Right atrium auricular region (tissue), 2 donors: ENCODE measurements around the gene KHDC1L. TPM values are rescaled to one million over a fixed set of nuclear protein-coding genes. Genes with fewer than 3 reads are reported as not detected.
"Not testable (repeated sequence)": the region's sequence is repeated elsewhere in the genome, so short reads cannot be mapped to it uniquely, and the experiment has no call there.

Experiments used
- DNase-seq: peaks from one replicate; pipeline ENCODE4 v3.0.0-alpha.2; 2019; ENCODE audit warnings: low spot score
- H3K27ac ChIP-seq, 2 donors: fragments of 200-600 bp; sonication (generic); 1 replicate in 1 of 2; 2 replicates in 1 of 2; pipeline ENCODE4 v1.5.1; 2016 to 2019
- H3K27me3 ChIP-seq, 2 donors: fragments of 200-600 bp; sonication (generic); one replicate each; pipeline versions ENCODE4 v1.5.1 to v1.6.0; 2017 to 2019
- H3K36me3 ChIP-seq: fragments of 200-600 bp; sonication (generic); one replicate; pipeline ENCODE4 v1.5.1; 2016
- H3K4me1 ChIP-seq, 2 donors: fragments of 200-600 bp; sonication (generic); one replicate each; pipeline versions ENCODE4 v1.5.1 to v1.6.0; 2017 to 2019
- H3K4me3 ChIP-seq, 2 donors: fragments of 200-600 bp; sonication (generic); 1 replicate in 1 of 2; 2 replicates in 1 of 2; pipeline ENCODE4 v1.5.1; 2017 to 2019; ENCODE audit warnings: mild to moderate bottlenecking in 1 of 2, moderate library complexity in 1 of 2
- H3K9me3 ChIP-seq, 2 donors: fragments of 200-600 bp; sonication (generic); one replicate each; pipeline ENCODE4 v1.5.1; 2019
- CTCF ChIP-seq, 2 donors: fragments of 200-600 bp; sonication (generic); IDR thresholded peaks; one replicate each; pipeline ENCODE4 v1.5.1; 2019; ENCODE audit warnings: antibody characterized with exemption in 2 of 2
- total RNA-seq, 2 donors: library from RNA; depleted of rRNA; stranded (reverse); fragments of >200 nt; gene quantifications; one replicate each; pipeline ENCODE4 v1.1.0, GENCODE V29; 2016

Gene KHDC1L, protein sequence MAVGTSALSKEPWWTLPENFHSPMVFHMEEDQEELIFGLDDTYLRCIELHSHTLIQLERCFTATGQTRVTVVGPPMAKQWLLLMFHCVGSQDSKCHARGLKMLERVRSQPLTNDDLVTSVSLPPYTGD
- not detected for total RNA-seq

- H3K9me3 ChIP-seq = no peaks in the 10 kb centered on the region
- no peaks in the 10 kb centered on the region for H3K36me3 ChIP-seq
- peak; percentile 42 for DNase-seq
- H3K27ac ChIP-seq = no peak within 1 kb of the TSS
- H3K27me3 ChIP-seq = no peaks in the 10 kb centered on the region
- H3K4me3 ChIP-seq = no peak within 1 kb of the TSS
- no peak for TF ChIP-seq CTCF (IDR thresholded peaks at IDR 0.05)
- H3K4me1 ChIP-seq = no peaks in the 10 kb centered on the region
Measured at GRCh38 chr6:73225396-73225795, at the start of gene KHDC1L. Gene KHDC1L (minus strand): TSS chr6:73225496. CDS start chr6:73225408, 88 bp downstream.

- not testable (repeated sequence) for H3K36me3 ChIP-seq, H3K4me3 ChIP-seq, H3K27ac ChIP-seq, H3K9me3 ChIP-seq, DNase-seq, H3K27me3 ChIP-seq, H3K4me1 ChIP-seq
Measured at GRCh38 chr6:73269296-73269695, 44.0 kb upstream of the KHDC1L start.

- H3K27me3 ChIP-seq, DNase-seq, H3K27ac ChIP-seq, H3K4me1 ChIP-seq, H3K4me3 ChIP-seq, H3K36me3 ChIP-seq, H3K9me3 ChIP-seq: not testable (repeated sequence)
Measured at GRCh38 chr6:73268896-73269295, 43.6 kb upstream of the KHDC1L start.

DNA sequence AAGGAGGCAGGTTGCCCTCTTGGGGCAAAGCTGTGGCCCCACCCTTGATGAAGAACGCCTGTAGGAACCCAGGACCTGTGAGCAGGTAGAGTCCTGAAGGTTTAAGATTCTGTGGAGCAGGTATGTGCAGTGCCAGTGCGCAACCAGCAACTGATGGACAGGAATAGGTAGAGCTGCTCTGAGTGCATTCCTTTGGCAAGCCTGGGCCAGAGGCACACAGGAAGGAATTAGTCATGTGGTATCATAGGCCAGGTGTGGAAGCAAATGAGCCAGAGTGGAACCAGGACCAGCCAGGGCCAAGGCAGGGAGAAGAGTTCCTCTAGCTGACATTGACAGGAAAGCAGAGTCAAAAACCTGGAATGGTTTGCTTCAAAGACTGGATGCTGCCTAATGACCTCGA lies 39.1 kb upstream of the KHDC1L start:
- Histone ChIP-seq H3K4me3 (no peak overlapping the region), H3K27ac (no peak overlapping the region), H3K9me3 (no peaks in the 10 kb centered on the region), H3K27me3 (no peaks in the 10 kb centered on the region), H3K36me3 (no peaks in the 10 kb centered on the region), H3K4me1 (peaks cover 0 to 7% of the 10 kb centered on the region in 2 donors)
- no peak for DNase-seq
- TF ChIP-seq CTCF (IDR thresholded peaks at IDR 0.05) = no peak

DNA sequence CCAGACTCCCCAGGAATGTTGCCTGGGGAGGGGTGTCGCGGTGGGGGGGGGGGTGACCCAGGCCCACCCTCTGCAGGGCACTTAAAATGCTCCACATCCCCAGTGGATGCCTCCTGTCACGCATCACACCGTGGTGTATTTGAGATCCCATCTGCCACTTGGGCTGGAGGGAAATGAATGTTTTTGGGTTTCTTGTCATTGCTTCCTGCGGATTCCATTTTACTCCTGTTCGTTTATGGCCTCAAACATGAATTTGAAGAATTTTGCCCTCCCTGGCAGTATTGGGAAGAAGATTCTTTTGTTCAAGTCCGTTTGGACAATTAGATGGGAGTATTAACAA lies 38.2 kb upstream of the KHDC1L start:
- Histone ChIP-seq H3K36me3 (no peaks in the 10 kb centered on the region), H3K9me3 (no peaks in the 10 kb centered on the region), H3K27ac (peak overlapping the region in 1 of 2 donors; percentile 40), H3K27me3 (no peaks in the 10 kb centered on the region), H3K4me1 (peaks cover 0 to 7% of the 10 kb centered on the region in 2 donors), H3K4me3 (peak overlapping the region; percentile 64 to 69)
- no peak for DNase-seq
- TF ChIP-seq CTCF (IDR thresholded peaks at IDR 0.05) = no peak

DNA sequence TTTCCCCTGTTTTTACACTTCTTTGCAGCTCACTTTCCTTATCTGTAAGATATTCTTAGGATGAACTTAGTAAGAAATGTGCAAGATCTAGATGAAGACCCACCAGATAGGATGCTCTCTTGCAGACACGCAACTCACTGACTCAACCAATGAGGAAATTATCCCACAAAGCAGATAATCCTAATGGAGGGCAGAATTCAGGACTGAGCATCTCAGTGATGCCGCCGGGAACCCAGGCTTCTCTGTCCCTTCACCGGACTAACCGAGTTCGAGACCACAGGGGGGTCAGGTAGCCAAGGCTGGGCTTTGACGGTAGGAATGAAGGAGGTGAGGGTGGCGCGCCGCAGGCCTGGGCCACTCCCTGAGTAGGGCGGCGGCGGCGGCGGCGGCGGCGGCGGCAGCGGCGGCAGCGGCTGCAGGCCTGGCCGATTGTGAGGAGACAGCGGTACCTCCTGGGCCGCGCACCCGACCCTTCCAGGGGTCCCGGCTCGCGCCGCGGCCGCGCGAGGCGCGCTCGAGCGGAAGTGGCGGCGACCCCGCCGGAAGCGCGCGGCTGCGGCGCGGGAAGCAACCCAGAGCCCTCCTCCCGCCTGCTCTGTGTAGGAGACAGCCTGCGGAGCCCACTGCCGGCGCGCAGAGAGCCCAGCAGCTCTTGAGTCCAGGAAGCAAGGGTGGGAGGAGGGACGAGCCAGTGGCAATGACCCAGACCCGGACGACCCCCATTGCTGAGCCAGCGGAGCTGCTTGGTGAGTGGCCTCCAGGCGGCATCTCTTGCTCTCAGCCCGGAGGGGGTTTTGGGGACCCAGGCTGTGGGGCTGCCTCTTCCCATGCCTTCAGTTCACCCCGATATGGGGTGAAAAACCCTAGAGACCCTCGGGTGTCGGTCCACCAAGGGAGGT lies 37.6 kb upstream of the KHDC1L start, which contains the start of gene KHDC1:
KHDC1 (minus strand) TSS at position 526 of the 899 bp plus-strand sequence. CDS start 20,679 bp downstream, outside the sequence.
- Histone ChIP-seq H3K27me3 (no peaks in the 10 kb centered on the region), H3K4me1 (peaks cover 0 to 7% of the 10 kb centered on the region in 2 donors), H3K9me3 (no peaks in the 10 kb centered on the region), H3K4me3 (peak within 1 kb of the TSS; percentile 64 to 69), H3K27ac (peak within 1 kb of the TSS; percentile 40 to 51), H3K36me3 (no peaks in the 10 kb centered on the region)
- DNase-seq = no peak
- TF ChIP-seq CTCF (IDR thresholded peaks at IDR 0.05) = peak in 1 of 2 donors; percentile 27
